ENCODE results near the gene CCR7.

- TF ChIP-seq, protein P1, sequence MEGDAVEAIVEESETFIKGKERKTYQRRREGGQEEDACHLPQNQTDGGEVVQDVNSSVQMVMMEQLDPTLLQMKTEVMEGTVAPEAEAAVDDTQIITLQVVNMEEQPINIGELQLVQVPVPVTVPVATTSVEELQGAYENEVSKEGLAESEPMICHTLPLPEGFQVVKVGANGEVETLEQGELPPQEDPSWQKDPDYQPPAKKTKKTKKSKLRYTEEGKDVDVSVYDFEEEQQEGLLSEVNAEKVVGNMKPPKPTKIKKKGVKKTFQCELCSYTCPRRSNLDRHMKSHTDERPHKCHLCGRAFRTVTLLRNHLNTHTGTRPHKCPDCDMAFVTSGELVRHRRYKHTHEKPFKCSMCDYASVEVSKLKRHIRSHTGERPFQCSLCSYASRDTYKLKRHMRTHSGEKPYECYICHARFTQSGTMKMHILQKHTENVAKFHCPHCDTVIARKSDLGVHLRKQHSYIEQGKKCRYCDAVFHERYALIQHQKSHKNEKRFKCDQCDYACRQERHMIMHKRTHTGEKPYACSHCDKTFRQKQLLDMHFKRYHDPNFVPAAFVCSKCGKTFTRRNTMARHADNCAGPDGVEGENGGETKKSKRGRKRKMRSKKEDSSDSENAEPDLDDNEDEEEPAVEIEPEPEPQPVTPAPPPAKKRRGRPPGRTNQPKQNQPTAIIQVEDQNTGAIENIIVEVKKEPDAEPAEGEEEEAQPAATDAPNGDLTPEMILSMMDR (IDR thresholded peaks at IDR 0.05; ENCODE audit: low read length) = no peak
- TF ChIP-seq EZH2 (optimal IDR thresholded peaks at IDR 0.05; ENCODE audit: low read depth, low read length) = no peak
- no peak for TF ChIP-seq EZH2phosphoT487 (IDR thresholded peaks at IDR 0.05; ENCODE audit: low read length)
These were observed 13.1 kb downstream of the CCR7 start for GRCh38 chr17:40551879-40552768.
